Esophagus muscularis mucosa (tissue), 4 donors: Measurements from ENCODE around the gene KRTAP12-3.

Experiments
- EP300 ChIP-seq: sonication (generic); formaldehyde crosslinking; IDR thresholded peaks from one replicate; pipeline ENCODE4 v1.6.1; 2017; ENCODE audit warnings: antibody characterized with exemption
- POLR2A ChIP-seq: fragments of 450-650 bp; IDR thresholded peaks from one replicate; pipeline ENCODE4 v1.6.1; 2017; ENCODE audit warnings: antibody characterized with exemption, moderate library complexity, mild to moderate bottlenecking, low read depth
- POLR2AphosphoS5 ChIP-seq, 2 donors: sonication (generic); formaldehyde crosslinking; IDR thresholded peaks; one replicate each; pipeline ENCODE4 v1.6.1; 2017; ENCODE audit warnings: antibody characterized with exemption in 2 of 2
- TF ChIP-seq, protein P1 (sequence below), 3 experiments: fragments of 200-600 bp in 2 of 3; fragments of 450-650 bp in 1 of 3; sonication (generic) in 2 of 3; IDR thresholded peaks; one replicate each; pipeline ENCODE4 v1.5.1; 2017 to 2019; ENCODE audit warnings: antibody characterized with exemption in 3 of 3, mild to moderate bottlenecking in 2 of 3, moderate library complexity in 1 of 3

DNA sequence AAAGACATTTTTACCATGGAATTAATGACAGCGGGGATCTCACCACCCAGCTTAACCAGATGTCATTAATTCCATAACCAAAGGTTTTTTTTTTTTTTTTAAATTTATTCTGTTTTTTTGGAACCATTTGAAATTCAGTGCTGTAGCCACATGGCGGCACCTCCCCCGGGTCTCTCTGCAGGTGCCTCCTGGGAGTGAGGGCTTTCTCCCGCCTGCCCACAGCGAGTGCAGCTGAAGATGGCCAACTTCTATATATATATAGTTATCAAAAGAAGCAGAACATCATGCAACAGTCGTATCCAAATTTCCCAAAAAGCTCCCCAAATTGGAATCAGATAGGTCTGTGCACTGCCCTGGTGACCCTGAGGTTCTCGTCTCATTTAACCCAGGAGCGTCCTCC, 42.3 kb upstream of the KRTAP12-3 start:
- TF ChIP-seq POLR2A (no peak), EP300 (no peak), POLR2AphosphoS5 (IDR thresholded peaks at IDR 0.05) (no peak)
- TF ChIP-seq, protein P1, sequence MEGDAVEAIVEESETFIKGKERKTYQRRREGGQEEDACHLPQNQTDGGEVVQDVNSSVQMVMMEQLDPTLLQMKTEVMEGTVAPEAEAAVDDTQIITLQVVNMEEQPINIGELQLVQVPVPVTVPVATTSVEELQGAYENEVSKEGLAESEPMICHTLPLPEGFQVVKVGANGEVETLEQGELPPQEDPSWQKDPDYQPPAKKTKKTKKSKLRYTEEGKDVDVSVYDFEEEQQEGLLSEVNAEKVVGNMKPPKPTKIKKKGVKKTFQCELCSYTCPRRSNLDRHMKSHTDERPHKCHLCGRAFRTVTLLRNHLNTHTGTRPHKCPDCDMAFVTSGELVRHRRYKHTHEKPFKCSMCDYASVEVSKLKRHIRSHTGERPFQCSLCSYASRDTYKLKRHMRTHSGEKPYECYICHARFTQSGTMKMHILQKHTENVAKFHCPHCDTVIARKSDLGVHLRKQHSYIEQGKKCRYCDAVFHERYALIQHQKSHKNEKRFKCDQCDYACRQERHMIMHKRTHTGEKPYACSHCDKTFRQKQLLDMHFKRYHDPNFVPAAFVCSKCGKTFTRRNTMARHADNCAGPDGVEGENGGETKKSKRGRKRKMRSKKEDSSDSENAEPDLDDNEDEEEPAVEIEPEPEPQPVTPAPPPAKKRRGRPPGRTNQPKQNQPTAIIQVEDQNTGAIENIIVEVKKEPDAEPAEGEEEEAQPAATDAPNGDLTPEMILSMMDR (IDR thresholded peaks at IDR 0.05) = no peak
